ENCODE results near the gene TCIRG1.

GRCh38 chr11:68051191-68052136 lies 12.6 kb downstream of the TCIRG1 start:
- no peak for TF ChIP-seq CTCF (IDR thresholded peaks at IDR 0.05)
- TF ChIP-seq MXD4 (CRISPR knock-in tag; IDR thresholded peaks at IDR 0.05; ENCODE audit: borderline replicate concordance) = no peak
- TF ChIP-seq FOXP4 (CRISPR knock-in tag; IDR thresholded peaks at IDR 0.05) = no peak
- TF ChIP-seq ESRRA (CRISPR knock-in tag; IDR thresholded peaks at IDR 0.05; ENCODE audit: borderline replicate concordance) = no peak; the same call in 1 of the 2 replicates
- TF ChIP-seq GTF2I (CRISPR knock-in tag; conservative IDR thresholded peaks at IDR 0.05) = no peak
- TF ChIP-seq SP1 (CRISPR knock-in tag; conservative IDR thresholded peaks at IDR 0.05) = no peak
- TF ChIP-seq E2F4 (CRISPR knock-in tag; IDR thresholded peaks at IDR 0.05; ENCODE audit: borderline replicate concordance, low read depth) = no peak
- no peak for TF ChIP-seq MAX (CRISPR knock-in tag; IDR thresholded peaks at IDR 0.05)
- TF ChIP-seq TCF7 (CRISPR knock-in tag; IDR thresholded peaks at IDR 0.05; ENCODE audit: low read depth) = no peak

Measured in WTC11 (cell line).